ENCODE data around the gene DENND1A. TPM values are rescaled to one million over a fixed set of nuclear protein-coding genes. Genes with fewer than 3 reads are reported as not detected.

The DENND1A gene
- total and polyA plus RNA-seq, 2 experiments from 2014 or later, result 13.1 to 14.5 TPM

GRCh38 chr9:123923884-123924283 lies 6.0 kb downstream of the DENND1A start:
- no peaks in the 10 kb centered on the region for H3K9me3 ChIP-seq (ENCODE audit: low read depth)
- no peak overlapping the region for H3K27ac ChIP-seq
- no peaks in the 10 kb centered on the region for H3K36me3 ChIP-seq
- TF ChIP-seq CTCF (IDR thresholded peaks at IDR 0.05; ENCODE audit: low read depth, low read length), result no peak
- no peak for DNase-seq (ENCODE audit: low read depth in 1 of 2, low spot score in 1 of 2)
- no peaks in the 10 kb centered on the region for H3K27me3 ChIP-seq
- peaks cover 9% of the 10 kb centered on the region for H3K4me1 ChIP-seq (ENCODE audit: low read depth)
- no peak overlapping the region for H3K4me3 ChIP-seq

GRCh38 chr9:123923377-123923776 lies 6.5 kb downstream of the DENND1A start:
- no peak for TF ChIP-seq CTCF (IDR thresholded peaks at IDR 0.05; ENCODE audit: low read depth, low read length)
- H3K27ac ChIP-seq, result no peak overlapping the region
- no peaks in the 10 kb centered on the region for H3K9me3 ChIP-seq (ENCODE audit: low read depth)
- no peak overlapping the region for H3K4me3 ChIP-seq
- H3K36me3 ChIP-seq, result no peaks in the 10 kb centered on the region
- H3K27me3 ChIP-seq, result no peaks in the 10 kb centered on the region
- H3K4me1 ChIP-seq (ENCODE audit: low read depth), result peaks cover 3% of the 10 kb centered on the region
- no peak for DNase-seq (ENCODE audit: low read depth in 1 of 2, low spot score in 1 of 2)

GRCh38 chr9:123922911-123923310 lies 7.0 kb downstream of the DENND1A start:
- H3K4me1 ChIP-seq (ENCODE audit: low read depth), result no peaks in the 10 kb centered on the region
- H3K27ac ChIP-seq, result no peak overlapping the region
- H3K9me3 ChIP-seq (ENCODE audit: low read depth), result no peaks in the 10 kb centered on the region
- no peak for DNase-seq (ENCODE audit: low read depth in 1 of 2, low spot score in 1 of 2)
- H3K4me3 ChIP-seq, result no peak overlapping the region
- no peaks in the 10 kb centered on the region for H3K36me3 ChIP-seq
- no peaks in the 10 kb centered on the region for H3K27me3 ChIP-seq
- no peak for TF ChIP-seq CTCF (IDR thresholded peaks at IDR 0.05; ENCODE audit: low read depth, low read length)

GRCh38 chr9:123922431-123922830 lies 7.5 kb downstream of the DENND1A start:
- Histone ChIP-seq H3K4me3 (no peak overlapping the region), H3K27me3 (no peaks in the 10 kb centered on the region), H3K9me3 (ENCODE audit: low read depth) (no peaks in the 10 kb centered on the region), H3K4me1 (ENCODE audit: low read depth) (no peaks in the 10 kb centered on the region), H3K36me3 (no peaks in the 10 kb centered on the region), H3K27ac (no peak overlapping the region)
- no peak for DNase-seq (ENCODE audit: low read depth in 1 of 2, low spot score in 1 of 2)
- TF ChIP-seq CTCF (IDR thresholded peaks at IDR 0.05; ENCODE audit: low read depth, low read length), result no peak

- Histone ChIP-seq H3K27me3 (no peaks in the 10 kb centered on the region), H3K36me3 (no peaks in the 10 kb centered on the region), H3K4me1 (ENCODE audit: low read depth) (no peaks in the 10 kb centered on the region), H3K27ac (no peak overlapping the region), H3K4me3 (no peak overlapping the region), H3K9me3 (ENCODE audit: low read depth) (no peaks in the 10 kb centered on the region)
- no peak for DNase-seq (ENCODE audit: low read depth in 1 of 2, low spot score in 1 of 2)
- no peak for TF ChIP-seq CTCF (IDR thresholded peaks at IDR 0.05; ENCODE audit: low read depth, low read length)
Measured at GRCh38 chr9:123914517-123915196, 15.3 kb downstream of the DENND1A start.
